ENCODE measurements around the gene VIT.

The VIT gene

DNA sequence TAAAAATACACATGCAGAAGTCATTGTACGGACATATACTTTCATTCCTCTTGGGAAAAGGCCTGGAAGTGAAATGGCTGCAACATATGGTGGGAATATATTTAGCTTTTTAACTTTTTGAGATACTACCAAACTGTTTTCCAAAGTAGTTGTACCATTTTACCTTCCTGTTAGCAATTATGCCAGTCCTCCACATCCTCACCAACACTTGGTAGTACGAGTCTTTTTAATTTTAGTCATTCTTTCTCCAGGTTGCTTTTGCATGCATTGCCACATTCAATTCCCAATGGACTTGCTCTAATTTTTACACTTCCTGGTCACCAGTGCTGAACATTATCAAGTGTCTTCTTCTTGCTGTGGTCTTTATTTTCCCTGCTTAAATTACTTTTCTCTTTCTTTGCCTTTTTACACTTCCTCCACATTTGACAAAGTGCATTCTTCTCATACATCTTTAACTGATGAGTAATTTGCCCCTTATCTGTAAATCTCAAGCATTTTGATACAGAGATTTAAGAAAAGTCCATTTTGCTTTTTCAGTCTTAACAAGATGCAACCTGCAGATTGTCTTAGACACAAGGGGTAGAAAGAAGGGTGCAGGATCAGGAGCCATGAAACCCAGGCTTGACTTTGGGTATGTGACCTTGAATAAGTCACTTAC, 14.5 kb downstream of the VIT start:
- DNase-seq (ENCODE audit: low read depth, low spot score): no peak

DNA sequence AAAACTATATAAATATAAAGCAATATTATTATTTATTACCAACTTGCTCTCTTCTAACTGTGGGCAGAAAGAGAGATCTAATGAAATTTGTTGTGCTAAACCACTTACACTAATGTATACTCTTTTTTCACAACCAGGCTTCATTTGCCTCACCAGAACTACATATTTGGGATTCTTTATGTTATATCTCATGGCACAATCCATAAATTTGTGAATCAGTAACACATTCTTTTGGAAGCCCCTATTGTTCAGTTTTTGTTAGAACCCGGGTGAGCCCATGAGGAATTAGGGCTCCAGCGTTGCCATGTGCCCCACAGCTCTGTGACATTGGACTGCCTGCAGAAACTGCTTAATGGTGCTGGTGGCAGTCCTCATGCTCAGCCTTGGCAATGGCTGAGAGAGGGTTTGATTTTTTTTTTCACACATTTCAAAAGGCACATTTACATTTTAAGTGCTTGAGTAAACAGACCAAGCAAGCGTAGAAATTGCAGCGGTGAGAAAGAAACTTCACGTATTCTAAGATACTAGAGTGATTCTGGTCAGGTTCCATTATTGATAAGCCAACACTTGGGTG, 15.3 kb downstream of the VIT start:
- no peak for DNase-seq (ENCODE audit: low read depth, low spot score)

DNA sequence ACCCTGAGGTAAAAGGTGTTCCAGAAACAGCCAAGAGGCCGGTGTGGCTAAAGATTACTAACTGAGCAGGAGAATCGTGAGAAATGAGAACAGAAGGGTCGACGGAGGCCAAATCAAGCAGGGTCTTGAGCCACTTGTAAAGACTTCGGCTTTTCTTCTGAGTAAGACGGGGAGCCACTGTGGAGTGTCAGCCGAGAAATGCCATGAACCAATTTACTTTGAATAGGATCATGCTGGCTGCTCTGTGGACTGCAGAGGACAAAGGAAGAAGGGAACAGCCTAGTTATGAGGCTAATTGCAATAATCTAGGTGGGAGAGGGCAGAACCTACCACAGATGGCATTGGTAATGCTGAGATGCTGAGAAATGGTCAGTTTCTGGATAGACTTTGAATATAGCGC, 16.8 kb downstream of the VIT start:
- no peak for DNase-seq (ENCODE audit: low read depth, low spot score)

DNA sequence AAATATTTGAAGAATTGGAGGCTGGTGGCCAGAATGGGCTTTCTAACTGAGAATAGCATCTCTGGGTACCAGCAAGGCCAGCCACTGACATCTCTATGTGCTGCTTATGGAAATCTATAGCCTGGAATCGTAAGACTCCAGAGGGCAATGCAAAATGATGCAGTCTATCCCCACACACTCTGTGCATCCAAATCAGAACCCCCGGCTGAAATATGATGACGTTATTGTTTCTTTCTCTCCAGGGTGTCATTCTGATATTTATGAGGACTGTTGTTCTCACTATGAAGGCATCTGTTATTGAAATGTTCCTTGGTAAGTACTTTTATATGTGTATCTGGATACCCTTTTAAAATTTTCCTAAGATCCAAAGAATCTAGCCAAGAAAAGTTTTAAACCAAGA, 19.6 kb downstream of the VIT start:
- no peak for DNase-seq (ENCODE audit: low read depth, low spot score)

DNA sequence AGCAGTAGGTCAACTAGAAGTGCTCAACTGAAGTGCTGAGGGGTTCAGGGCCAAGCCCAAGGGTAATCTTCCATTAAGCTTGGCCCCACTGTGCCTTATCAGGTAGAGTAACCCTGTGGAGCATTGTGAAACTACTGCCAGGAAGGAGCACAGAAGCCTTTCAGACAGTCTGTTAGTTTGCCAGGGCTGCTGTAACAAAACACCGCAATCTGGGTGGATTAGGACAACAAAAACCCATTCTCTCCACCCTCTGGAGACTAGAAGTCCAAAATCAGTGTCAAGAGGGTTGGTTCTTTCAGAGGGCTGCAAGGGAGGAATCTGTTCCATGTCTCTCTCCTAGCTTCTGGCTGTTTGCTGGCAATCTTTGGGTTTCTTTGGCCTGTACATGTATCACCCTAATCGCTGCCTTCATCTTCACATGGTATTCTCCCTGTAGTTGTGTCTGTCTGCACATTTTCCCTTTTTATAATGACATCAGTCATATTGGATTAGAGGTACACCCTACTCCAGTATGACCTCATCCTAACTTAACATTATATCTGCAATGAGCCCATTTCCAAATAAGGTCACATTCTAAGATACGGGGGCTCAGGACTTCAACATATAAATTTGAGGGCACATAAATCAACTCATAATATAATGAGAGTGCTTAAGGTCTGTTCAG, 21.2 kb downstream of the VIT start:
- no peak for DNase-seq (ENCODE audit: low read depth, low spot score)

DNA sequence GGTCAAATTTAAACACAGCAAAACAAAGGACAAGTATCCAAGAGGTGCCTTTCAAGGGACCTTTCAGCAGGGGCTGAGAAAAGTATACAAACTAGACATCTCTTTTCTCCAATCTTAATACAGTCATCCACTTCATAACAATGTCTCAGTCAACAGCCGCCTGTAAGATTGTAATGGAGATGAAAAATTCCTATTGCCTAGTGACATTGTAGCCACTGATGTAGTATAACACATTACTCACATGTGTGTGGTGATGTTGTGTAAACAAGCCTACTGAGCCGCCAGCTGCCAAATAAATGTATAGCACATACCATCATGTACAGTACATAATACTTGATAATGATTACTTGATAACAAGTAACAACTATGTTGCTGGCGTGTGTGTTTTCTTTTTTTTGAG, 31.0 kb downstream of the VIT start:
- no peak for DNase-seq (ENCODE audit: low read depth, low spot score)

DNA sequence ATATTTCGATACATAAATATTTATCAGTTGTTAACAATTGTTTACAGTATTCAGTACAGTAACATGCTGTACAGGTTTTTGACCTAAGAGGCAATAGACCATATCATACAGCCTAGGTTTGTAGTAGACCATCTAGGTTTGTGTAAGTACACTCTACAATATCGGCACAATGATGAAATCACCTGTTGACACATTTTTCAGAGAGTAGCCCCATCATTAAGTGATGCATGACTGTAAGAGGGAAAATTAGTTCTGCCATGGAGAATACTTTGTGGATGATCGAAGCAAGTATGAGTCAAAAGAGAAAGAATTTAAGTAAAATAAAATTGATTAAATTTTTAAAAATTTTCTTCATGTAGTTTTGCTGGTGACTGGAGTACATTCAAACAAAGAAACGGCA, 32.6 kb downstream of the VIT start:
- no peak for DNase-seq (ENCODE audit: low read depth, low spot score)

DNA sequence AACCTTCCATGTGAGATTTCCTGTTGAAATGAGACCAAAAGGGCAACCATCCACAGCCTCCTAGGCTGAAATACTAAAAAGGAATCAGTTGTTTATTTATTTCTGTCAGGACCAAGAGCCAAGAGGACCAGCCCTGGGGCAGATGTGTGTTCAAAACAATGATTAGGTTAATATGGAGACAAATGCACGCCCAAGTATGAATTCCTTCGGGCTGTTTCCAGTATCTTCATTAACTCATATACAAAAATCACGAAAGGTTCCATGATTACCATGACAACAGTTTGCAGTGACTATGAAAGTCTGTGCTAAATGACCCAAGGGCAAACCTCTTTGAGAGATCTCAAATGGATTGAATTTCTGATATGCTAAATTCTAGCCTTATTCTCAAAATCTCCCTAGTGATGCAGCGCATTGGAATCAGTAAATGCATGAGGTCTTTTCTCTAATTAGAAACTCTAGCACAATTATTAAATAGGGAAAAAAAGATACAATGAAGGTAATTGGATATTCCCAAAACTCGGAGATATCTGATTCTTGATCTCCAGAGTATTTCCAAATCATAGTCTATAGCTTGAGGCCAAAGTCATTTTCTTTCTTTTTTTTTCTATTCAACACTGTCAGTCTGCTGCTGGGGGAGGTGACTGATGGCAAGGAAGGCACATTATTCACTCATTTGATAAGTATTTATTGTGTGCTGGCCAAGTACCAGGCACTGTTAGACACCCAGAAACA, 35.6 kb downstream of the VIT start:
- no peak for DNase-seq (ENCODE audit: low read depth, low spot score)

DNA sequence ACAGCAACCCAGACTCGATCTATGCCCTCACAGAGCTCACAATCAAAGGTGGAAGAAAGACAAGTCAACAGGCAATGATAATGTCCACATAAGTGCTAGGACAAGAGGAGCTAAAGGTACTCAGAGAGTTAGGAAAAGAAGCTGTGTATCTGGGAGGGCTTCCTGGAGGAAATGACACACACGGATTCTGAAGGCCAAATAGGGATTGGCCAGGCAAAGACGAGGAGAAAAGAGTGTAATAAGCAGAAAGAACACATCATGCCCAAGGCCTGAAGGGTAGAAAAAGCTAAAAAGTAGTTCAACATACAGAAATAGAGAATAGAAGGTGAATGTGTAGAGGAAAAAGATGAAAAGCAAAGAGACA, 36.1 kb downstream of the VIT start:
- no peak for DNase-seq (ENCODE audit: low read depth, low spot score)

DNA sequence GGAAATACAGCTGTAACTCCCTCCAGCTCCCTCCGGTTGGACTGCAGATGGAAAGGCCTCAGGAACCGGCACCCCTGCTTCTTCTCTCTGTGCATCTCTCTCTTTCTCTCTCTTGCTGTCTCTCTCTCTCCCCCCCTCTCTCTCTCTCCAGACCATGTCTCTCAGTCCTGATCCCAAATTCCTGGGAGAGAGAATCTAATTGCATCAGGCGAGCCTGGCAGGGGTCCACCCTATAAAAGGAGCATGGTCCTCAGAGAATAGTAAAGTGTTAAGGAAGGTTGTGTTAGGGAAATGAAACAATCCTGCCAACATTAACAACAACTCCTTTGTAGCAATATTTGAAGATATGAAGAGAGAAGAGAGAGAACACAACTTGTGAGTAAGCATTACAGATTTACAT, 36.7 kb downstream of the VIT start:
- no peak for DNase-seq (ENCODE audit: low read depth, low spot score)

DNA sequence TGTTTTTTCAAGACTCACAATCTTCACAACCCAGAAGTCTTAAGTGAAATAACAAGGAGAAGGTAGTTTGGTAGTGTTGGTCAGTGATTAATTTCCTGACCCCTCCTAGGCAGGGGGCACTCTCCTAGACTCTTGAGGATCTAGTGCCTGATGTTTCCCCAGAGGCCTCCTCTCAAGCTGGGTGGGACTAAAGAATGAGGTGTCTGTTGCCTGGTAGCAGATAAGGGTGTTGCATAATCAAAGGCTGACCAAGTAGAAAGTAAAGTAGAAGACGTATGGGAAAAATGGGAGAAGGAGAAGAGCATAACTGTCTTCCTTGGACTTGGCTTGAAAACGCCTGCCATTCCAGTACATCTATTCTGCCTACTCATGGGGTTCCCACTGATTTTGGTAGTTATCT, 37.8 kb downstream of the VIT start:
- no peak for DNase-seq (ENCODE audit: low read depth, low spot score)

DNA sequence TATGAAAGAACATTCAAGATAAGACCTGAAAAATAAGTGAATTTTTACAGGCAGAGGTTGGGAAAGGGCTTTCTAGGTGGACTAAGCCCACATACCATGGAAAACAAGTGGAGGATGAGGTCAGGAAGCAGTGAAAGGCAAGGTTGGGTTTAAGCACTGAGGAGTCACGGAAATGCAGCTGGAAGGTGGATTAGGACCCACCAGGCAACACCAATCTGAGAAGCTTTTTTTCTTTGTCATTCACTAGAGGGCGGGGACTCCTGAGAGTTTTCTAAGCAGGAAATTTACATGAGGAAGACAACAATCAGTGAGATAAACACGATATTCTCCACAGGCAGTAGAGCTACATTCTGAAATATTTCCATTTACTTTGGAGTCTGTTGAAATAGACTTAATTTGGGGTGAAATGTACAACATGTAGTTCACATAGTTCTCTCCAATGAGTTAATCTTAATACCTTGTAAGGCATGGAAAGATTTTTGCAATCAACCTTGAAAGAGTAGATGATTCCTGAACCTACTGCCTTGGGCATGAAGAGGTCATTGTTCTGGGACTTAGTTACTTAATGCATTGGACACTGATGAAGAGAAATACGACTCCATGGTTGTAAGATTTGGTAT, 40.7 kb downstream of the VIT start:
- peak; percentile 64 for DNase-seq (ENCODE audit: low read depth, low spot score)

DNA sequence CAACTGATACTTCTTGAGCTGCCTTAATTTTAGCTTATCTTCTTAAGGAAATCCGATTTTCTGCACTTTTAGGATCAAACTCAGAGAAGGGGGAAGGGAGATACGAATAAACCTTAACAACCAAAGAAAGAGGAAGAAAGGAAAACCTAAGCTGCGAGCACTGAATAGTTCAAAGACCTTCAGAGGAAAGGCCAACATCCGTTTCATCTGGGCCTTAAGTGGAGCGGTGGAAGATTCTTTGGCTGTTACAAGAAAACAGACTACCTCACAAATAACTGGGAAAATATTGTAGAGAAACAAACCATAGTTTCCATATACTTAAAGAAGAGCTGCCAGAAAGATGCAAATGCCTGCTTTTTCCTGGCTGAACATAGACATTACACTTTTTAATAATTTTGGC, 43.6 kb downstream of the VIT start:
- DNase-seq (ENCODE audit: low read depth, low spot score): no peak

DNA sequence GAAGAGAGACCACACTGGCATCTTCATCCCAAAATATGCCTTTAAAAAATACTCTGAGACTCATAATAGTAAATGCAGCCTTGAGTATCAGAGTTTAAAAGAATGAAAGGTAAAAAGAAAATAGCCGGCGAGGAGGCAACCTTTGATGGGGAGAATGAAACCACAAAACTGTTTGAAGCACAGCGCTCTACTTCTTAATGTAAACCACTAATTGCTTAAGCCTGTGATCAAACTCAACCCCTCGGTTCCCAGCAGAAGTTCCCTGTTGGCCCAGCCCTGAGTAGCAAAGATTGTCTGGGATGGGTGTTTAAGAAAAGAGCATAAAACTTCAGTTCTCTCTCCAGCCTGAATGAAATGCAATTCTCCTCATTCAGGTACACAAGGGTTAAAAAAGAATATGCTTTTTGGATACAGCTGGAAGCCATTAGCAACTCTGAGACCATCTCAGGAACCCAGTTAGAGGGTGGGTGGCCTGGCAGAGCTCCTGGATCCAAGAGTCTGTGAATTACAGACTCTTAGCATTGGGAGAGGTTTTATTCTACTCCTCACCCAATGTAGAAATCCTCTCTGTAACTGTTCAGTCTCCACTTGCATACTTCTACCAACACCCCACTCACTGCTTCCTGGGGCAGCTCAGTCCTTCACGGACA, 44.8 kb downstream of the VIT start:
- no peak for DNase-seq (ENCODE audit: low read depth, low spot score)

DNA sequence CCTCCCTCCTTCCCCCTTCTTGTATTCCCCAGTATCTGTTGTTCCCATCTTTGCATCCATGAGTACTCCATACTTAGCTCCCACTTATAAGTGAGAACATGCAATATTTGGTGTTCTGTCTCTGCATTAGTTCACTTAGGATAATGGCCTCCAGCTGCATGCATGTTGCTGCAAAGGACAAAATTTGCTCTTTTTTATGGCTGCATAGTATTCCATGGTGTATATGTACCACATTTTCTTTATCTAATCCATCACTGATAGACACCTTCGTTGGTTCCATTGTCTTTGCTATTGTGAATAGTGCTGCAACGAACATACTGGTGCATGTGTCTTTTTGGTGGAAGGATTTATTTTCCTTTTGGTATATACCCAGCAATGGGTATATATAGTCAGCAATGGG, 47.4 kb downstream of the VIT start:
- DNase-seq (ENCODE audit: low read depth, low spot score): no peak

DNA sequence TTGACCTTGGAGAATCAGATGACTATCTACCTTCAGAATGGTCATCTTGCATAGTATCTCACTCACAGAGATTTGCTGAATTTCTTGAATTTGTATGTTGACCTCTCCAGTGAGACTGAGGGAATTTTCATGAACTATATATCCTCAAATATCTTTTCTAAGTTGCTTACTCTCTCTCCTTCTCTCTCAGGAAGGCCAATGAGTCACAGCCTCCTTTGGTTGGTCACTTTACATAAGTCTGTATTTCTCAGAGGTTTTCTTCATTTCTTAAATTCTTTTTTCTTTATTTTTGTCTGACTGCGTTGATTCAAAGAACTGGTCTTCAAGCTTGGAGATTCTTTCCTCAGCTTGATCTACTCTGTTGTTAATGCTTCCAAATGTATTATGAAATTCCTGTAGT, 51.7 kb downstream of the VIT start:
- DNase-seq (ENCODE audit: low read depth, low spot score): no peak

DNA sequence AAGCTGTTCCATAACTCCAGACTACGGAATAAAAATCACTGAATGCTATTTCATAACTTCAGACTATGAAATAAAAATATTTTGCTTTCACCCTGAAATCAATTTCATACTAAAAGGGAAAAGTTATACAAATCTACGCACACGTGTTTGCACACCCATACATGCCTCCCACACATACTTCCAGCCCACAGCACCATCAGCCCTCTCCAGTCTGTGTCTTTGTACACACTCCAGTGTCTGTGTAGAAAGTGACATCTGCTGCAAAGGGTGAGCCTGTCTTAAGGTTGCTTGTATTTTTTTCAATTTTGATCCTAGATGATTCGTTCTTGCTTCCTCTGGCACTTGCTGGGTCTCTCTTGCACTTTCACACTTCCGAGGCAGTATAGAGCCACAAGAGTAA, 53.6 kb downstream of the VIT start:
- no peak for DNase-seq (ENCODE audit: low read depth, low spot score)

DNA sequence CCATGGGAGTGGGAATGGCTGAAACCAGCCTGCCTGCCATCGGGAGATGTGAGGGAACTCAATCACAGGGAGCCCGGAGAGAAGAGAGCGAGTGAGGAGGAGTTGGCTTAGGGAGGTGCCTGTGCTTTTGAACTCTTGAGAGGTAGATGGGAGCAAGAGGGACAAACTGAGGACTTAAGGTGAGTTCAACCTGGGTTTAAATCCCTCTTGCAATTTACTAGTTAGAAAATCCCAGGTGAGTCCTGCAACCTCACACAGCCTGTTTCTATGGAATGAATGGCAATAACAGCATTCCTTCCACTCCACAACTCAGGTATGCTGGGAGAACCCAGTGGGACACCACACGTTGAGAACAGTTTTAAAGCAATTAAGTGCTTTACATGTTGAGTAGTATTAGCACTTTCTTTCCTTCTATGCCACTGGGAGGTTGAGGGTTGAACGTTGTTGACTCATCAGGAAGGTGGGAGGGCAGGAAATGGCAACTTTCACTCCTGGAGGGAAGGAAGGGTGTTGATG, 57.3 kb downstream of the VIT start:
- DNase-seq (ENCODE audit: low read depth, low spot score): peak; percentile 92

DNA sequence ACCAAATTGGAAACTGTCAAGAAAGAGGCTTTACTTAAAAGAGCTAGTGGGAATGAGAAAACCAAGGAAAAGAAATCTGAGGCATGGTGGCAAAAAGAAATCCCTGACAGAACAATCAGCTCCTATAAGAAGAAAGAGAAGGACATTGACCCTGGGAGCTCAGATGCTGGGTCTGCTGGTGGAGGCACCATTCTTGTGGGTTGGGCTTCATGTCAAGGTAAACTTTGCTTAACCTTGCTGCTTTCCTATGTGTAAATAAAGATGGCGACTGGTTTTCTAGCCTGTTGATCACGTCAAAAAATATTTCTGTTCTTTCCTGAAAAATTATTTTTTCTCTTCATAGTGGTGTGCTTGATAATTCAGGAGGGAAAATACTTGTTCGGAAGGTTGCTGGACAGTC, 58.1 kb downstream of the VIT start:
- DNase-seq (ENCODE audit: low read depth, low spot score): no peak

DNA sequence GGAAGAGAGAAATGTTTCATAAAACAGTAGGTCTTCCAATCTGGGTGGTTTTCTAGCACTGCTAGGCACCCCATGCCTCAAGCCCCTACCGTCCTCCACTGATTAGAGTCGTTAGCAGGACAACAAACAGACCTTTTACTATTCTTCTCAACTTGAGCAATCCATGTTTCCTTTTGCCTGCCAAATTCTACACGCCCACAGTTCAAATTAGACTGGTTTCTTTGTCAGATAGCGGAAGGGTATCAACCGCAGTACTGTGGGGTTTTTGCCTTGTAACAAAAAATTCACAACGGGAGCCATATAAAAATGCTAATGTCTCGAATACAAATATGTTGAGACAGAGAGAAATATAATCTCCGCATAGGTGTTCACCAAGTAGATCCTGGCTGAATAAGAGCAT, 59.9 kb downstream of the VIT start:
- DNase-seq (ENCODE audit: low read depth, low spot score): no peak

DNA sequence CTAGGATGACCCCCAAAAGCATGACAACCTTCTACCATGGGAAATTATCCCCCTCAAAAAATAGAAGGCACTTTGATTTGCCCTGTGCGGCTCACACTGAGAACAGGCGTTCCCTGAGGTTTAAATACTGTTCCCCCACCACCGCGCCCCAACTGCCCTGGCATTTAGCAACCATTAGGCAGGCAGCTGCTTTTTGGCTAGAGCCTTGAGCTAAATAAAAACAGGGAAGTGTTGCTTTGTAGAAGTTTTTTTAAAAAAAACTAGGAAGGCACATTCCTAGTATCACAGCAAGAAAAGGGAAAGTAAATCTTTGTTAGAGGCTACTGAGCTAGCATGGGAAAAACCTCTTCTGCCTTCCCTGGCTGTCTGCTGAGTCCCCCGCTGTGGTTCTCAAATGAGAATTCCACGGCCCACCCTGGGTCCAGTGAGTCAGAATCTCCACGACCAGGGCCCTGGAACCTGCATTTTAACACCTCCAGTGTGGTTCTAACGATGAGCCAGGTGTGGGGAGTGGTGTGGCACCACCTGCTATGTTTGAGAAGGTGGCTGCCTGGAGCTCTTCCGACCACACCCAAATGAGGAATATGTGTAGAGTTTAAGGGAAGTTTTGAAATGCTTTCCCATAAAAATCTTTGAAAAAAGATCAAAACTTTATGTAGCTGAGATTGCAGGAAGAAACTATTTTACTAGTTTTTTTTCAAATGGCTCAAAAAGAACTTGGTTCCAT, 66.4 kb downstream of the VIT start:
- no peak for DNase-seq (ENCODE audit: low read depth, low spot score)
